Transverse colon (tissue), 4 donors: ENCODE measurements around the gene SYNE1. TPM values are rescaled to one million over a fixed set of nuclear protein-coding genes. Genes with fewer than 3 reads are reported as not detected.

Experiments used
- DNase-seq: peaks from one replicate; pipeline ENCODE4 v3.0.0-alpha.2; 2019
- H3K27ac ChIP-seq, 4 donors: fragments of 200-600 bp; sonication (generic); 2 replicates each; pipeline ENCODE4 v1.5.1; 2016 to 2018; ENCODE audit warnings: inconsistent platforms in 4 of 4
- H3K27me3 ChIP-seq: fragments of 200-600 bp; sonication (generic); 2 replicates; pipeline ENCODE4 v1.5.1; 2017; ENCODE audit warnings: inconsistent platforms
- H3K36me3 ChIP-seq, 4 donors: fragments of 200-600 bp; sonication (generic); 2 replicates each; pipeline ENCODE4 v1.5.1; 2017 to 2019; ENCODE audit warnings: inconsistent platforms in 4 of 4
- H3K4me1 ChIP-seq, 4 donors: fragments of 200-600 bp; sonication (generic); 2 replicates each; pipeline ENCODE4 v1.5.1; 2017 to 2020; ENCODE audit warnings: inconsistent platforms in 4 of 4
- H3K4me3 ChIP-seq, 4 donors: fragments of 200-600 bp; sonication (generic); 1 replicate in 1 of 4; 2 replicates in 3 of 4; pipeline versions ENCODE4 v1.5.1 to v1.6.1; 2017 to 2019; ENCODE audit warnings: inconsistent platforms in 4 of 4
- H3K9me3 ChIP-seq, 2 donors: fragments of 200-600 bp; sonication (generic); 2 replicates each; pipeline ENCODE4 v1.5.1; 2017 to 2019; ENCODE audit warnings: inconsistent platforms in 2 of 2
- CTCF ChIP-seq, 5 experiments: fragments of 200-600 bp in 3 of 5; fragments of 450-650 bp in 2 of 5; sonication (generic) in 3 of 5; IDR thresholded peaks; 1 replicate in 2 of 5; 2 replicates in 3 of 5; pipeline ENCODE4 v1.5.1; 2016 to 2017; ENCODE audit warnings: antibody characterized with exemption in 5 of 5, inconsistent platforms in 3 of 5, mild to moderate bottlenecking in 2 of 5, moderate library complexity in 1 of 5
- EP300 ChIP-seq: sonication (generic); formaldehyde crosslinking; IDR thresholded peaks from one replicate; pipeline ENCODE4 v1.6.1; 2017; ENCODE audit warnings: antibody characterized with exemption, low read depth
- POLR2A ChIP-seq: fragments of 450-650 bp; IDR thresholded peaks from one replicate; pipeline ENCODE4 v1.6.1; 2016; ENCODE audit warnings: antibody characterized with exemption, mild to moderate bottlenecking, moderate library complexity
- POLR2AphosphoS5 ChIP-seq, 3 donors: sonication (generic); formaldehyde crosslinking; IDR thresholded peaks; one replicate each; pipeline ENCODE4 v1.6.1; 2016; ENCODE audit warnings: antibody characterized with exemption in 3 of 3
- WGBS, 2 donors: methylation state at CpG; one replicate each; pipeline ENCODE4 v1.1.5; 2018; ENCODE audit warnings: low coverage in 1 of 2; 5-methylcytosine and 5-hydroxymethylcytosine counted together
- in situ Hi-C, 4 donors: fragments of 200-750 bp; cut with MboI; loops; one replicate each; pipeline versions ENCODE4 v1.15.0 to v1.15.1; 2017; ENCODE audit warnings: low sequenced_read_pairs in 3 of 4, low pct_ligation_motif_present in 1 of 4, low pct_unique_long_range_greater_than_20kb in 1 of 4
- intact Hi-C: fragments of 100-400 bp; cut with DNase I; formaldehyde crosslinking; loops from one replicate; pipeline ENCODE4 v1.15.1; 2023; ENCODE audit warnings: low total_unique reads
- total RNA-seq, 4 donors: library from RNA; depleted of rRNA; stranded (reverse); fragments of >200 nt; gene quantifications; one replicate each; pipeline ENCODE4 v1.1.0, GENCODE V29; 2016

SYNE1 gene
- total RNA-seq, 4 donors from 2014 or later: 31.4 to 87.2 (median 59.7) TPM

DNA sequence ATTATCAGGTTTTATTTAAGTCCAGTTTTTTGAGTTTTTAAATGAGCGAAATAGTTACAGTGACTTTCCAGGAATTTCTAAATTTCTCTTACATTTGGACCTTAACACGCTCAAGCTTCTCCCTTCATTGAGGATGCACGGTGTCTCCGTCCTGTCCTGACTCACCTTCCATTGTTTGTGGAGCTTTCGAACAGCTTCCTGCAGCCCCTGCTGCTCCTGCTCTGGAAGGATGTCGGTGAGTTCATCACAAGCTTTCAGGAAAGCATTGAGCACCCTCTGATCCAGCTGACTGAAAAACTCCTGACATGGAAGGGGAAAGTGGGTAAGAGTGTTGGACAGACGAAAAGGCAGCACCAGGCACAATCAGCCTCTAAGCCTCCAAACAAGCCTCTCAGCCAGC lies 183.7 kb downstream of the SYNE1 start:
- Histone ChIP-seq H3K27me3 (no peaks in the 10 kb centered on the region), H3K27ac (no peak overlapping the region), H3K4me3 (no peak overlapping the region), H3K36me3 (no peaks in the 10 kb centered on the region), H3K9me3 (no peaks in the 10 kb centered on the region), H3K4me1 (no peaks in the 10 kb centered on the region)
- in situ Hi-C loops (no loop called here), intact Hi-C loops (no loop called here)
- WGBS, 2 donors: 70 to 78% methylated on average over 6 to 7 of the region's 7 CpGs
- TF ChIP-seq POLR2A (no peak), EP300 (no peak), POLR2AphosphoS5 (IDR thresholded peaks at IDR 0.05) (no peak), CTCF (IDR thresholded peaks at IDR 0.05) (no peak)
- no peak for DNase-seq

DNA sequence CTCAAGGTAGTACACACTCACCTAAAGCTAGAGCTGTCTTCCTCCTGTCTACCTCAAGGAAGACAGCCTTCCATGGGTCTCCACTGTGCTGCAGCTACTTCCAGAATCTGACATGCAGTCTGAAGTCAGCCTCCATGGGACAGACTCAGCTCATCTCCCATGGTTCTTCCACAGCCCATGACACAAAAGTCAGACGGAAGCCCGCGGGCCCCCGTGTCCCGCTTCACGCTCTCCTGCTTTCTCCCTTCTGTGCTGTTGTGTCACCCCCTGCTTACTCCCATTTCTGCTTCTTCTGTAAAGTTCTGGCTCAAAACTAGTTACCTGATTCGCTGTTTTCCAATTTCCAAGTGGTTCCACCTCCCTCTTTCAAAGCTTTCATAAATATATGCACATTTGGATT lies 184.5 kb downstream of the SYNE1 start:
- Histone ChIP-seq H3K36me3 (no peaks in the 10 kb centered on the region), H3K27me3 (no peaks in the 10 kb centered on the region), H3K27ac (no peak overlapping the region), H3K9me3 (no peaks in the 10 kb centered on the region), H3K4me3 (no peak overlapping the region), H3K4me1 (no peaks in the 10 kb centered on the region)
- in situ Hi-C loops: no loop called here
- intact Hi-C loops: no loop called here
- no peak for DNase-seq
- TF ChIP-seq POLR2AphosphoS5 (IDR thresholded peaks at IDR 0.05): no peak
- no peak for TF ChIP-seq CTCF (IDR thresholded peaks at IDR 0.05)
- no peak for TF ChIP-seq EP300
- TF ChIP-seq POLR2A: no peak
- 71 to 96% methylated on average over 1 to 7 of the region's 7 CpGs for WGBS, 2 donors

- intact Hi-C loops: no loop called here
Observed at GRCh38 chr6:152450519-152450918, 186.6 kb downstream of the SYNE1 start.

GRCh38 chr6:152441902-152442301 lies 195.3 kb downstream of the SYNE1 start:
- TF ChIP-seq POLR2A (no peak), EP300 (no peak), POLR2AphosphoS5 (IDR thresholded peaks at IDR 0.05) (no peak), CTCF (IDR thresholded peaks at IDR 0.05) (no peak)
- H3K9me3 ChIP-seq: no peaks in the 10 kb centered on the region
- WGBS, 2 donors: 82 to 85% methylated on average over 4 to 15 of the region's 15 CpGs

More at GRCh38 chr6:152450519-152450918, 186.6 kb downstream of the SYNE1 start:
- Histone ChIP-seq H3K27ac (no peak overlapping the region), H3K36me3 (no peaks in the 10 kb centered on the region), H3K9me3 (no peaks in the 10 kb centered on the region), H3K4me3 (no peak overlapping the region), H3K27me3 (no peaks in the 10 kb centered on the region), H3K4me1 (no peaks in the 10 kb centered on the region)
- in situ Hi-C loops: no loop called here
- DNase-seq: no peak
- 85 to 100% methylated on average over 1 to 4 of the region's 4 CpGs for WGBS, 2 donors
- no peak for TF ChIP-seq CTCF (IDR thresholded peaks at IDR 0.05)
- no peak for TF ChIP-seq EP300
- TF ChIP-seq POLR2AphosphoS5 (IDR thresholded peaks at IDR 0.05): no peak
- TF ChIP-seq POLR2A: no peak

More at GRCh38 chr6:152441902-152442301, 195.3 kb downstream of the SYNE1 start:
- H3K4me1 ChIP-seq: no peaks in the 10 kb centered on the region
- no peak overlapping the region for H3K27ac ChIP-seq
- intact Hi-C loops (no loop called here), in situ Hi-C loops (no loop called here)
- no peak overlapping the region for H3K4me3 ChIP-seq
- no peaks in the 10 kb centered on the region for H3K36me3 ChIP-seq
- DNase-seq: no peak
- no peaks in the 10 kb centered on the region for H3K27me3 ChIP-seq
